ENCODE measurements around the gene MRPL23. TPM values are rescaled to one million over a fixed set of nuclear protein-coding genes. Genes with fewer than 3 reads are reported as not detected.

Gene MRPL23
- total RNA-seq, 1 donor from 2014 or later, result 40.3 TPM

GRCh38 chr11:1949922-1950321, 2.8 kb downstream of the MRPL23 start:
- H3K36me3 Mint-ChIP-seq, result no peaks in the 10 kb centered on the region
- H3K27me3 Mint-ChIP-seq (ENCODE audit: low read depth), result no peaks in the 10 kb centered on the region
- H3K9me3 Mint-ChIP-seq, result no peaks in the 10 kb centered on the region
- no peak overlapping the region for H3K4me3 Mint-ChIP-seq
- DNase-seq (ENCODE audit: low spot score in 2 of 2, unreplicated experiment in 2 of 2), result no peak
- no peak for TF ChIP-seq CTCF (IDR thresholded peaks at IDR 0.05; ENCODE audit: unreplicated experiment)
- no peaks in the 10 kb centered on the region for H3K4me1 Mint-ChIP-seq
- H3K27ac Mint-ChIP-seq, result no peak overlapping the region

GRCh38 chr11:1952806-1953482, 5.8 kb downstream of the MRPL23 start:
- DNase-seq (ENCODE audit: low spot score in 2 of 2, unreplicated experiment in 2 of 2), result no peak
- Mint-ChIP-seq H3K36me3 (no peaks in the 10 kb centered on the region), H3K4me1 (no peaks in the 10 kb centered on the region), H3K4me3 (no peak overlapping the region), H3K27me3 (ENCODE audit: low read depth) (no peaks in the 10 kb centered on the region), H3K9me3 (no peaks in the 10 kb centered on the region), H3K27ac (no peak overlapping the region)
- TF ChIP-seq CTCF (IDR thresholded peaks at IDR 0.05; ENCODE audit: unreplicated experiment), result no peak

GRCh38 chr11:1953489-1954266, 6.5 kb downstream of the MRPL23 start:
- no peak for DNase-seq (ENCODE audit: low spot score in 2 of 2, unreplicated experiment in 2 of 2)
- H3K36me3 Mint-ChIP-seq, result no peaks in the 10 kb centered on the region
- no peak overlapping the region for H3K27ac Mint-ChIP-seq
- H3K9me3 Mint-ChIP-seq, result no peaks in the 10 kb centered on the region
- no peaks in the 10 kb centered on the region for H3K4me1 Mint-ChIP-seq
- no peak for TF ChIP-seq CTCF (IDR thresholded peaks at IDR 0.05; ENCODE audit: unreplicated experiment)
- no peak overlapping the region for H3K4me3 Mint-ChIP-seq
- H3K27me3 Mint-ChIP-seq (ENCODE audit: low read depth), result no peaks in the 10 kb centered on the region

GRCh38 chr11:1958367-1958766, 11.2 kb downstream of the MRPL23 start:
- no peaks in the 10 kb centered on the region for H3K36me3 Mint-ChIP-seq
- no peaks in the 10 kb centered on the region for H3K27me3 Mint-ChIP-seq (ENCODE audit: low read depth)
- H3K9me3 Mint-ChIP-seq, result no peaks in the 10 kb centered on the region
- no peak overlapping the region for H3K4me3 Mint-ChIP-seq
- no peak overlapping the region for H3K27ac Mint-ChIP-seq
- H3K4me1 Mint-ChIP-seq, result no peaks in the 10 kb centered on the region
- no peak for TF ChIP-seq CTCF (IDR thresholded peaks at IDR 0.05; ENCODE audit: unreplicated experiment)
- DNase-seq (ENCODE audit: low spot score in 2 of 2, unreplicated experiment in 2 of 2), result no peak

- Mint-ChIP-seq H3K27ac (no peak overlapping the region), H3K9me3 (no peaks in the 10 kb centered on the region)
- no peak for TF ChIP-seq CTCF (IDR thresholded peaks at IDR 0.05; ENCODE audit: unreplicated experiment)
These were observed 12.7 kb downstream of the MRPL23 start for GRCh38 chr11:1959786-1960185.

More at GRCh38 chr11:1959786-1960185, 12.7 kb downstream of the MRPL23 start:
- Mint-ChIP-seq H3K27me3 (ENCODE audit: low read depth) (no peaks in the 10 kb centered on the region), H3K4me3 (no peak overlapping the region), H3K4me1 (no peaks in the 10 kb centered on the region), H3K36me3 (no peaks in the 10 kb centered on the region)
- no peak for DNase-seq (ENCODE audit: low spot score in 2 of 2, unreplicated experiment in 2 of 2)
